Panc1 (cell line): ENCODE data around the gene ATF7. TPM values are rescaled to one million over a fixed set of nuclear protein-coding genes. Genes with fewer than 3 reads are reported as not detected.

Experiments
- ATAC-seq: fragments of 200-7000 bp; cut with Tn5 transposase; 2 replicates; pipeline ENCODE4 v1.9.1; 2020; ENCODE audit warnings: mild to moderate bottlenecking, moderate library complexity
- BruUV-seq: library from RNA; stranded (reverse); fragments of 400-500 nt; replicated peaks from 2 replicates; lab custom pipeline; 2021; lab: Mats Ljungman, UMichigan
- CTCF ChIA-PET: fragments of 300-600 bp; sonication (Branson Sonifier 250); formaldehyde crosslinking; loops from one replicate; lab custom pipeline; 2022; ENCODE audit warnings: antibody characterized with exemption; lab: Charles Lee
- POLR2A ChIA-PET: fragments of 300-600 bp; sonication (Branson Sonifier 250); formaldehyde crosslinking; loops from one replicate; lab custom pipeline; 2022; ENCODE audit warnings: antibody characterized with exemption; lab: Charles Lee
- DNase-seq: peaks from one replicate; pipeline ENCODE4 v3.0.0-alpha.2; 2010; ENCODE audit warnings: low read depth, low spot score
- H3K27ac ChIP-seq: 2 replicates; pipeline ENCODE4 v1.5.1; 2011; ENCODE audit warnings: mild to moderate bottlenecking, low read length, inconsistent platforms
- H3K27me3 ChIP-seq: fragments of 200-500 bp; sonication (Bioruptor generic); 2 replicates; pipeline ENCODE4 v1.6.0; 2014; ENCODE audit warnings: low read length, inconsistent platforms; ENCODE audit not compliant: control insufficient read depth, insufficient read depth
- H3K36me3 ChIP-seq: fragments of 200-500 bp; sonication (Bioruptor generic); 2 replicates; pipeline ENCODE4 v1.5.1; 2014; ENCODE audit warnings: inconsistent platforms, mild to moderate bottlenecking, low read length, moderate library complexity; ENCODE audit not compliant: control insufficient read depth, insufficient read depth
- H3K4me1 ChIP-seq: 2 replicates; pipeline ENCODE4 v1.5.1; 2011; ENCODE audit warnings: inconsistent platforms, mild to moderate bottlenecking, low read length, moderate library complexity; ENCODE audit not compliant: control insufficient read depth, insufficient read depth
- H3K4me3 ChIP-seq, 2 experiments: 2 replicates each; pipeline ENCODE4 v1.5.1; 2011 to 2012; ENCODE audit warnings: low read depth in 2 of 2, low read length in 2 of 2, mild to moderate bottlenecking in 2 of 2, inconsistent platforms in 1 of 2, moderate library complexity in 1 of 2
- H3K9me3 ChIP-seq: fragments of 200-500 bp; sonication (Bioruptor generic); 2 replicates; pipeline ENCODE4 v1.5.1; 2014; ENCODE audit warnings: low read depth, mild to moderate bottlenecking, inconsistent platforms, low read length, moderate library complexity; ENCODE audit not compliant: control insufficient read depth, insufficient read depth
- POLR2AphosphoS5 ChIP-seq: IDR thresholded peaks from 2 replicates; pipeline ENCODE4 v1.6.1; 2012; ENCODE audit warnings: mild to moderate bottlenecking, low read depth, low read length, moderate library complexity
- SIN3A ChIP-seq: IDR thresholded peaks from 2 replicates; pipeline ENCODE4 v1.6.1; 2012; ENCODE audit warnings: low read depth, mild to moderate bottlenecking, low read length, moderate library complexity, borderline replicate concordance; ENCODE audit not compliant: insufficient read depth
- TCF7L2 ChIP-seq: IDR thresholded peaks from 2 replicates; pipeline ENCODE4 v1.6.1; 2011; ENCODE audit warnings: mild to moderate bottlenecking, low read depth, low read length, inconsistent platforms
- in situ Hi-C: cut with HindIII; loops from 2 replicates; pipeline ENCODE4 v1.10.0; 2016; ENCODE audit warnings: low sequenced_read_pairs, low pct_unique_long_range_greater_than_20kb
- intact Hi-C: fragments of 100-400 bp; cut with micrococcal nuclease; formaldehyde crosslinking; loops from one replicate; pipeline ENCODE4 v1.10.0; 2022; ENCODE audit not compliant: unreplicated experiment
- total RNA-seq: library from RNA; stranded (reverse); gene quantifications from one replicate; pipeline ENCODE4 v1.2.1, GENCODE V29; 2021; ENCODE audit not compliant: unreplicated experiment
- TF ChIP-seq, protein P1 (sequence below), 2 experiments: IDR thresholded peaks; 2 replicates each; pipeline ENCODE4 v1.6.1; 2011 to 2012; ENCODE audit warnings: low read depth in 2 of 2, control low read depth in 1 of 2, low read length in 1 of 2, mild to moderate bottlenecking in 1 of 2, moderate library complexity in 1 of 2; ENCODE audit not compliant: insufficient read depth in 1 of 2
- TF ChIP-seq, protein P2 (sequence below): fragments of 450-650 bp; IDR thresholded peaks from 2 replicates; pipeline ENCODE4 v1.5.1; 2017; ENCODE audit warnings: mild to moderate bottlenecking

ATF7 gene
- total RNA-seq, 1 experiment from 2014 or later, result 29.5 TPM

DNA sequence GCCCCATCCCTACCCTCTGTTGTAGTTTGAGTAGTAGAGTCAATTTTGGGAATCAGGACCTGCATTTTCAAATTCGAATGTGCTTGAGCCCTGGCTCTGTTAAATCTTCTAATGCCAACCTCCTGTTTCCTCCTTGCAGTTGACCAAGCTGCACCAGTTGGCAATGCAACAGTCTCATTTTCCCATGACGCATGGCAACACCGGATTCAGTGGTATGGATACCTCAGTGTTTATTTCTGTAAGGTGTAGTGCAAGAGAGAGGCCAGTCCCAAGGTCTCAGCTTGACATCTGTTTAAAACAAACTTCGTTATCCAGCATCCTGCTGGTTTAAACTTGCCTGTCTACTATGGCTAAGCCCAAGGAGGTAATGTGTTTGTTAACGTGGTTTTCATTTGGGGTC lies 159.1 kb downstream of the ATF7 start:
- no TSS peak for BruUV-seq
- ATAC-seq (no peak), DNase-seq (no peak)
- ChIA-PET CTCF (no interaction called here), POLR2A (interaction anchor here (0.7 kb wide), 1 partner anchor 168 kb away, joined by 4 read pairs; the partner anchor contains the start of gene MYG1)
- H3K27ac ChIP-seq, result no peak overlapping the region
- H3K4me1 ChIP-seq, result peaks cover 6% of the 10 kb centered on the region; the same call in 1 of the 2 replicates
- TF ChIP-seq POLR2AphosphoS5 (no peak; the same call in 1 of the 2 replicates), SIN3A (no peak), TCF7L2 (no peak)
- TF ChIP-seq, protein P1, sequence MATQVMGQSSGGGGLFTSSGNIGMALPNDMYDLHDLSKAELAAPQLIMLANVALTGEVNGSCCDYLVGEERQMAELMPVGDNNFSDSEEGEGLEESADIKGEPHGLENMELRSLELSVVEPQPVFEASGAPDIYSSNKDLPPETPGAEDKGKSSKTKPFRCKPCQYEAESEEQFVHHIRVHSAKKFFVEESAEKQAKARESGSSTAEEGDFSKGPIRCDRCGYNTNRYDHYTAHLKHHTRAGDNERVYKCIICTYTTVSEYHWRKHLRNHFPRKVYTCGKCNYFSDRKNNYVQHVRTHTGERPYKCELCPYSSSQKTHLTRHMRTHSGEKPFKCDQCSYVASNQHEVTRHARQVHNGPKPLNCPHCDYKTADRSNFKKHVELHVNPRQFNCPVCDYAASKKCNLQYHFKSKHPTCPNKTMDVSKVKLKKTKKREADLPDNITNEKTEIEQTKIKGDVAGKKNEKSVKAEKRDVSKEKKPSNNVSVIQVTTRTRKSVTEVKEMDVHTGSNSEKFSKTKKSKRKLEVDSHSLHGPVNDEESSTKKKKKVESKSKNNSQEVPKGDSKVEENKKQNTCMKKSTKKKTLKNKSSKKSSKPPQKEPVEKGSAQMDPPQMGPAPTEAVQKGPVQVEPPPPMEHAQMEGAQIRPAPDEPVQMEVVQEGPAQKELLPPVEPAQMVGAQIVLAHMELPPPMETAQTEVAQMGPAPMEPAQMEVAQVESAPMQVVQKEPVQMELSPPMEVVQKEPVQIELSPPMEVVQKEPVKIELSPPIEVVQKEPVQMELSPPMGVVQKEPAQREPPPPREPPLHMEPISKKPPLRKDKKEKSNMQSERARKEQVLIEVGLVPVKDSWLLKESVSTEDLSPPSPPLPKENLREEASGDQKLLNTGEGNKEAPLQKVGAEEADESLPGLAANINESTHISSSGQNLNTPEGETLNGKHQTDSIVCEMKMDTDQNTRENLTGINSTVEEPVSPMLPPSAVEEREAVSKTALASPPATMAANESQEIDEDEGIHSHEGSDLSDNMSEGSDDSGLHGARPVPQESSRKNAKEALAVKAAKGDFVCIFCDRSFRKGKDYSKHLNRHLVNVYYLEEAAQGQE (IDR thresholded peaks at IDR 0.05; ENCODE audit: insufficient read depth in 1 of 2, low read depth in 2 of 2, low read length in 1 of 2), result no peak
- TF ChIP-seq, protein P2, sequence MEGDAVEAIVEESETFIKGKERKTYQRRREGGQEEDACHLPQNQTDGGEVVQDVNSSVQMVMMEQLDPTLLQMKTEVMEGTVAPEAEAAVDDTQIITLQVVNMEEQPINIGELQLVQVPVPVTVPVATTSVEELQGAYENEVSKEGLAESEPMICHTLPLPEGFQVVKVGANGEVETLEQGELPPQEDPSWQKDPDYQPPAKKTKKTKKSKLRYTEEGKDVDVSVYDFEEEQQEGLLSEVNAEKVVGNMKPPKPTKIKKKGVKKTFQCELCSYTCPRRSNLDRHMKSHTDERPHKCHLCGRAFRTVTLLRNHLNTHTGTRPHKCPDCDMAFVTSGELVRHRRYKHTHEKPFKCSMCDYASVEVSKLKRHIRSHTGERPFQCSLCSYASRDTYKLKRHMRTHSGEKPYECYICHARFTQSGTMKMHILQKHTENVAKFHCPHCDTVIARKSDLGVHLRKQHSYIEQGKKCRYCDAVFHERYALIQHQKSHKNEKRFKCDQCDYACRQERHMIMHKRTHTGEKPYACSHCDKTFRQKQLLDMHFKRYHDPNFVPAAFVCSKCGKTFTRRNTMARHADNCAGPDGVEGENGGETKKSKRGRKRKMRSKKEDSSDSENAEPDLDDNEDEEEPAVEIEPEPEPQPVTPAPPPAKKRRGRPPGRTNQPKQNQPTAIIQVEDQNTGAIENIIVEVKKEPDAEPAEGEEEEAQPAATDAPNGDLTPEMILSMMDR, result no peak
- intact Hi-C loops (no loop called here), in situ Hi-C loops (no loop called here)
- H3K36me3 ChIP-seq, result peaks cover 84% of the 10 kb centered on the region
- H3K9me3 ChIP-seq, result no peaks in the 10 kb centered on the region
- no peak overlapping the region for H3K4me3 ChIP-seq
- no peaks in the 10 kb centered on the region for H3K27me3 ChIP-seq

DNA sequence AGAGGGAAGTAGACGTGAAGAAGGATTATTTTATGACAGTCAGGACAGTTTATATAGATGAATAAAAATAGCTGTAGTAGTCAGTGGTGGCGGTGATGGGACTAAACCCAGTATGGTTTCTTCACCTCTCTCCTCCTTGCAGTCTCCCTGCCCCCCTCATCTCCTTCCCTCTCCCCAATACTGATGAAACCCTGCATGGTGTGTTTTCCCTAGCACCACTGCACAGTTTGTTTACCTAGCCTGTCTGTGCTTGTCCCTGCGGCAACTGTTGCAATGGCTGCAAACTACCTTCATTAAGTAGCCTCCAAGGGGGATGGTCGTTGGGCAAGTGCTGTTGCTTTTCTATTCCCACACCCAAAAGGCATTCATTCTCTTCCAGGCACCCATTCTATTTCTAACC lies 159.5 kb downstream of the ATF7 start:
- TF ChIP-seq TCF7L2 (no peak), SIN3A (no peak)
- TF ChIP-seq, protein P1 (IDR thresholded peaks at IDR 0.05; ENCODE audit: insufficient read depth in 1 of 2, low read depth in 2 of 2, low read length in 1 of 2), result no peak
- no peak overlapping the region for H3K27ac ChIP-seq
- CTCF ChIA-PET, result no interaction called here
- no TSS peak for BruUV-seq
- POLR2A ChIA-PET, result no interaction called here
- intact Hi-C loops (no loop called here), in situ Hi-C loops (no loop called here)
- peaks cover 6% of the 10 kb centered on the region; the same call in 1 of the 2 replicates for H3K4me1 ChIP-seq
- no peaks in the 10 kb centered on the region for H3K9me3 ChIP-seq
- H3K4me3 ChIP-seq, result no peak overlapping the region
- ATAC-seq, result no peak
- no peak for DNase-seq
- no peaks in the 10 kb centered on the region for H3K27me3 ChIP-seq
- peaks cover 84% of the 10 kb centered on the region for H3K36me3 ChIP-seq
